GM12878 (cell line): ENCODE data around the gene UST. TPM values are rescaled to one million over a fixed set of nuclear protein-coding genes. Genes with fewer than 3 reads are reported as not detected.

Experiments
- CEBPZ ChIP-seq: fragments of 150-350 bp; IDR thresholded peaks from 2 replicates; pipeline ENCODE4 v1.6.1; 2016; ENCODE audit warnings: low read depth, low read length
- CREM ChIP-seq: IDR thresholded peaks from 2 replicates; pipeline ENCODE4 v1.6.1; 2014; ENCODE audit warnings: antibody characterized with exemption, low read depth
- DPF2 ChIP-seq: fragments of 450-650 bp; IDR thresholded peaks from 2 replicates; pipeline ENCODE4 v1.6.1; 2017; ENCODE audit warnings: mild to moderate bottlenecking
- KLF5 ChIP-seq: fragments of 450-650 bp; IDR thresholded peaks from 2 replicates; pipeline ENCODE4 v1.6.1; 2014; ENCODE audit warnings: mild to moderate bottlenecking; ENCODE audit not compliant: partially characterized antibody
- NFYA ChIP-seq: IDR thresholded peaks from 2 replicates; pipeline ENCODE4 v1.6.1; 2011; ENCODE audit warnings: low read depth, mild to moderate bottlenecking, low read length, improper control_type of control experiment, borderline replicate concordance
- NR2C2 ChIP-seq: IDR thresholded peaks from 2 replicates; pipeline ENCODE4 v1.6.1; 2011; ENCODE audit warnings: borderline replicate concordance, low read depth; ENCODE audit not compliant: control insufficient read depth, insufficient read length
- PAX8 ChIP-seq: fragments of 450-650 bp; IDR thresholded peaks from 2 replicates; pipeline ENCODE4 v1.6.1; 2017; ENCODE audit warnings: mild to moderate bottlenecking, moderate library complexity
- SPI1 ChIP-seq: IDR thresholded peaks from 2 replicates; pipeline ENCODE4 v1.6.1; 2011; ENCODE audit warnings: low read depth, mild to moderate bottlenecking, low read length, moderate library complexity, borderline replicate concordance; ENCODE audit not compliant: insufficient read depth
- TARDBP ChIP-seq: IDR thresholded peaks from 2 replicates; pipeline ENCODE4 v1.6.1; 2016; ENCODE audit warnings: borderline replicate concordance
- ZNF274 ChIP-seq: IDR thresholded peaks from one replicate; pipeline ENCODE4 v1.8.0; 2011; ENCODE audit not compliant: insufficient read length, insufficient read depth
- polyA plus RNA-seq, 11 experiments: library from polyadenylated mRNA; depleted of rRNA in 4 of 11; unstranded in 6 of 11; stranded (reverse) in 5 of 11; fragments of >200 nt; fragmentation: Nextera tagmentation in 4 of 11; fragmentation: Illumina TruSeq in 1 of 11; extraction: Ambion mirVana in 4 of 11; extraction: Trizol in 1 of 11; gene quantifications; 1 replicate in 1 of 11; 2 replicates in 10 of 11; pipeline versions ENCODE4 v1.2.1 to v1.2.3, GENCODE V29; 2011 to 2016; ENCODE audit warnings: inconsistent platforms in 2 of 11, missing spikeins in 2 of 11, low read depth in 1 of 11
- total RNA-seq, 4 experiments: library from RNA; depleted of rRNA in 3 of 4; stranded (reverse); fragments of >200 nt in 3 of 4; fragmentation: Illumina TruSeq in 1 of 4; extraction: Trizol in 1 of 4; gene quantifications; 2 replicates each; pipeline versions ENCODE4 v1.2.1 to v1.2.3, GENCODE V29; 2013 to 2021

Gene UST
- total and polyA plus RNA-seq, 10 of the 15 experiments (the other 5 are each of a cell fraction or from before 2014, with no cell fraction given) = 0.74 to 43.3 (median 2.2) TPM

- TF ChIP-seq SPI1 (peak; percentile 47; the same call in 1 of the 2 replicates), CREM (0 out of 2 replicates have a peak, but pooled peaks have one; percentile 3), TARDBP (no peak), NR2C2 (no peak), PAX8 (no peak), KLF5 (peak; percentile 58), CEBPZ (no peak), DPF2 (0 out of 2 replicates have a peak, but pooled peaks have one; percentile 45), ZNF274 (no peak), NFYA (no peak)
These were observed 14.0 kb downstream of the UST start (continued) for GRCh38 chr6:148760568-148761526.
